ENCODE measurements around the gene SFTPA2.
"Not testable (repeated sequence)": the region's sequence is repeated elsewhere in the genome, so short reads cannot be mapped to it uniquely, and the experiment has no call there.

Gene SFTPA2

DNA sequence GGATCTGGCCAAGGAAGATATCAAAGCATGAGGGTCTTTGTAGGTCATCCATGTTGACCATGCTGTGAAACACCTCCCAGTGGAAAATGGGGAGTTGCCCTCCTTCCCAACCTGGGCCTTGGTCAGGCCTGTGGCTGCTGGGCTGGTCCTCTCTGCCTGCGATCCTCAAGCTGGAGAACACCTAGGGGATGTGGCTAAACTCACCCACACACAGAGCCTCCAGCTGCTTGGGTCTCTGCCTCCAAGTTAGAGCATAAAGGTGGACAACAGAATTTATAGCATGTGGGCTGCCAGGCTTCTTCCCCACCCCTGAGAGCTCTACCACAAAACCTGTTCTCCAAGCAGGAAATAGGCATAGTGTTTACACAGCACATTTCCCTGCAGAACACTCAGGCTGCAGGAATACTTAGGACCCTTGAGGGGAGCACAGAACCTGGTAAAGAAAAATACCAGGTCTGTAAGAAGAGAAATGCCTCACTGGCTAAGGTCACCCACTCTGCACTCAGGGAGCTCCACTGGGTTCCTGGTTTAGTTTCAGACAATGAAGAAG is at the start of gene SFTPA2:
Gene SFTPA2, minus strand, starts transcription at position 248 of the 550 bp plus-strand sequence. CDS start 924 bp downstream, outside the sequence.
- no peak for TF ChIP-seq CTCF (conservative IDR thresholded peaks at IDR 0.05; ENCODE audit: low read depth)
- no peak within 1 kb of the TSS for H3K27ac ChIP-seq
- ChIA-PET CTCF (no interaction called here), POLR2A (ENCODE audit: low non-redundant PET) (interaction anchor here (0.6 kb wide), 1 partner anchor 908 kb away, joined by 3 read pairs; no protein-coding TSS in a partner anchor)
- no peak for DNase-seq (ENCODE audit: low spot score)

DNA sequence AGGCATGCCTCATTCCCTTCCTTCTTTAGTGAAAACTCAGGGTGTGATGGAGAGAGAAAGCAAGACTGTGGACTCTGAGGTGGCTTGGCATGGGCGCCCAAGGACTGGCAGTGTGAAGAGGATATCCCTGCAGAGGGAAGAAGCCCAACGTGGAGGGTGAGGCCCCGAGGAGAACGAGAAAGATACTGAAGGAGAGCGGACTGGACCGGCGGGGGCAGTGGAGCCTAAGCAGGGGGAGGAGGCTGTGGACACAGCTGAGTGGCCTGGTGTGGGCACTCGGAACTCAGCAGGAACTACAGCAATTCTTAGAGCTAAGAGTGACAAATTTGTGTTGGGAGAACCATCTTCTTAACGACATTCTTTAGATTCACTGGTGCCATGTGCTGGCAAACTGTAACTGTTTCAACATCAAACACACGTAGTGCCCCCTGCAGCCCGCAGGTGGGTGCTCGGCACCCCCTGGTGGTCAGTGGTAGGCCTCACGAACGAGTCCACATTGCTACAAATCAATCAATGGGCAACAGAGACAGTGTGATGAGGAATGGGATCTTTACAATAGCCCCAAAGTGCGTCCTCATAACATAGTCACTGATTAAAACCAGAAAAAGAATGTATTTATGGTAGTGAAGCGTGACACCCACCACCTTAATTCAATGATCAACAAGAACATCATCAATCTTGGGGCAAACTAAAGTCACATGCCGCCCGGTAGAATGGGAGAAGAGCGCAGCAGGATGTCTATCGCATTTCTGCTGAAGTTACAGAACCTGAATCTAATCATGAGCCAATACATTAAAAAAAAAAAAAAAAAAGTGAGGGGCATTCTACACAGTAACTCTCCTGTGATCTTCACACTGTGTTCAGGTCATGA is 48.5 kb upstream of the SFTPA2 start:
- CTCF ChIA-PET: interaction anchor here (0.6 kb wide), 1 partner anchor 27 kb away, joined by 4 read pairs; no protein-coding TSS in a partner anchor
- peak; percentile 28 for DNase-seq (ENCODE audit: low spot score)
- TF ChIP-seq CTCF (conservative IDR thresholded peaks at IDR 0.05; ENCODE audit: low read depth): no peak
- H3K27ac ChIP-seq: no peak overlapping the region
- POLR2A ChIA-PET (ENCODE audit: low non-redundant PET): no interaction called here

- ChIA-PET POLR2A (ENCODE audit: low non-redundant PET) (no interaction called here), CTCF (no interaction called here)
- no peak for DNase-seq (ENCODE audit: low spot score)
- no peak overlapping the region for H3K27ac ChIP-seq
- TF ChIP-seq CTCF (conservative IDR thresholded peaks at IDR 0.05; ENCODE audit: low read depth): no peak
Observed at GRCh38 chr10:79605308-79605707, 45.1 kb upstream of the SFTPA2 start.

GRCh38 chr10:79604294-79604693 is 44.1 kb upstream of the SFTPA2 start:
- POLR2A ChIA-PET (ENCODE audit: low non-redundant PET): no interaction called here
- no peak for TF ChIP-seq CTCF (conservative IDR thresholded peaks at IDR 0.05; ENCODE audit: low read depth)
- DNase-seq (ENCODE audit: low spot score): no peak
- CTCF ChIA-PET: no interaction called here
- no peak overlapping the region for H3K27ac ChIP-seq

GRCh38 chr10:79602953-79603352 is 42.7 kb upstream of the SFTPA2 start:
- TF ChIP-seq CTCF (conservative IDR thresholded peaks at IDR 0.05; ENCODE audit: low read depth): no peak
- POLR2A ChIA-PET (ENCODE audit: low non-redundant PET): no interaction called here
- H3K27ac ChIP-seq: no peak overlapping the region
- DNase-seq (ENCODE audit: low spot score): no peak
- CTCF ChIA-PET: interaction anchor here (1.1 kb wide), 1 partner anchor 16 kb away, joined by 3 read pairs; no protein-coding TSS in a partner anchor

DNA sequence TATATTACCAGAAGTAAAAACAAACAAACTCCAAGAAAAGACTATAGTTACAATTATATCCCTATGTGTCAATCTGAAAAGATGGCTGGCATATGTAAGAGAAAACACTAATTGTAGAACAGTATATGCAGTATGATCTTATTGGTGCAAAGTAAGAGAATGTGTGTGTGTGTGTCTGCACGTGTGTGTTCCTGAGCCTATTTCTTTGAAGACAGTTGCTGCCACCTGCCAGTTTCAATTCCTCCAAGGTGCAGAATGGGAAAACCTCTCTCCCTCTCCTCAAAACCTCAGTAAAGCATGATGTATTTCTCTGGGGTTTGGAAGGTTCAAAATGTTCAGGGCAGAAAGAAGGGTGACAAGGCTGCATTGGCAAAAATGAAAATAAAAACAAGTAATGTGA is 41.7 kb upstream of the SFTPA2 start:
- no peak for TF ChIP-seq CTCF (conservative IDR thresholded peaks at IDR 0.05; ENCODE audit: low read depth)
- ChIA-PET POLR2A (ENCODE audit: low non-redundant PET) (no interaction called here), CTCF (interaction anchor here (0.7 kb wide), 1 partner anchor 13 kb away, joined by 5 read pairs; no protein-coding TSS in a partner anchor)
- H3K27ac ChIP-seq: no peak overlapping the region
- DNase-seq (ENCODE audit: low spot score): no peak

- DNase-seq (ENCODE audit: low spot score); H3K27ac ChIP-seq; POLR2A ChIA-PET (ENCODE audit: low non-redundant PET): not testable (repeated sequence)
- CTCF ChIA-PET: interaction anchor here (0.7 kb wide), 3 partner anchors 63 to 1070 kb away, joined by 3 to 4 read pairs (median 3); no protein-coding TSS in a partner anchor
Observed at GRCh38 chr10:79599644-79600043, 39.4 kb upstream of the SFTPA2 start.

Data from RWPE1 (cell line).